PC-9 (cell line): ENCODE measurements around the gene HDAC10. TPM values are rescaled to one million over a fixed set of nuclear protein-coding genes. Genes with fewer than 3 reads are reported as not detected.

Experiments
- BruUV-seq: library from RNA; stranded (reverse); fragments of 400-500 nt; replicated peaks from 2 replicates; lab custom pipeline; 2021; lab: Mats Ljungman, UMichigan
- CTCF ChIA-PET: fragments of 300-600 bp; sonication (Branson Sonifier 250); formaldehyde crosslinking; loops from one replicate; lab custom pipeline; 2022; ENCODE audit warnings: antibody characterized with exemption; lab: Charles Lee
- POLR2A ChIA-PET: fragments of 300-600 bp; sonication (Branson Sonifier 250); formaldehyde crosslinking; loops from one replicate; lab custom pipeline; 2022; ENCODE audit warnings: antibody characterized with exemption; ENCODE audit not compliant: unreplicated experiment; lab: Charles Lee
- DNase-seq, 2 experiments: peaks; one replicate each; pipeline versions ENCODE4 v3.0.0 to v3.0.0-alpha.2; 2015 to 2022; ENCODE audit warnings: mixed read lengths in 1 of 2
- H2AFZ ChIP-seq: fragments of 200-600 bp; sonication (generic); 2 replicates; pipeline ENCODE4 v1.8.1; 2017; ENCODE audit warnings: antibody characterized with exemption
- H3F3A ChIP-seq: fragments of 200-600 bp; sonication (generic); 2 replicates; pipeline ENCODE4 v1.8.1; 2017; ENCODE audit warnings: antibody characterized with exemption, mild to moderate bottlenecking, low read depth; ENCODE audit not compliant: insufficient read depth
- H3K27ac ChIP-seq: fragments of 200-600 bp; sonication (generic); 2 replicates; pipeline ENCODE4 v1.6.1; 2016; ENCODE audit warnings: mixed run types
- H3K27me3 ChIP-seq: fragments of 200-600 bp; sonication (generic); 2 replicates; pipeline ENCODE4 v1.6.1; 2016; ENCODE audit warnings: low read depth, mixed run types; ENCODE audit not compliant: insufficient read depth
- H3K36me3 ChIP-seq: fragments of 200-600 bp; sonication (generic); 2 replicates; pipeline ENCODE4 v1.6.1; 2016; ENCODE audit warnings: low read depth, mixed run types
- H3K4me1 ChIP-seq: fragments of 200-600 bp; sonication (generic); replicated peaks from 2 replicates; pipeline ENCODE4 v1.6.1; 2016; ENCODE audit warnings: mixed run types; ENCODE audit not compliant: insufficient read depth
- H3K4me2 ChIP-seq: fragments of 200-600 bp; sonication (generic); 2 replicates; pipeline ENCODE4 v1.6.1; 2017; ENCODE audit warnings: mixed run types
- H3K4me3 ChIP-seq: fragments of 200-600 bp; sonication (generic); 2 replicates; pipeline ENCODE4 v1.6.1; 2016; ENCODE audit warnings: mixed run types
- H3K79me2 ChIP-seq: fragments of 200-600 bp; sonication (generic); 2 replicates; pipeline ENCODE4 v1.6.1; 2017; ENCODE audit warnings: low read depth, mixed run types
- H3K9me2 ChIP-seq: fragments of 200-600 bp; sonication (generic); 2 replicates; pipeline ENCODE4 v1.8.1; 2017; ENCODE audit warnings: mild to moderate bottlenecking; ENCODE audit not compliant: insufficient read depth
- H3K9me3 ChIP-seq: fragments of 200-600 bp; sonication (generic); 2 replicates; pipeline ENCODE4 v1.8.1; 2016; ENCODE audit warnings: low read depth; ENCODE audit not compliant: insufficient read depth
- H4K20me1 ChIP-seq: fragments of 200-600 bp; sonication (generic); 2 replicates; pipeline ENCODE4 v1.8.1; 2017; ENCODE audit not compliant: insufficient read depth
- EZH2 ChIP-seq: fragments of 200-600 bp; sonication (generic); IDR thresholded peaks from 2 replicates; pipeline ENCODE4 v1.8.0; 2017; ENCODE audit warnings: antibody characterized with exemption, low read depth
- intact Hi-C: fragments of 100-400 bp; cut with micrococcal nuclease; formaldehyde crosslinking; loops from one replicate; pipeline ENCODE4 v1.10.0; 2022; ENCODE audit not compliant: unreplicated experiment
- total RNA-seq: library from RNA; stranded (reverse); gene quantifications from 2 replicates; pipeline ENCODE4 v1.2.3, GENCODE V29; 2021
- TF ChIP-seq, protein P1 (sequence below): fragments of 200-600 bp; sonication (generic); conservative IDR thresholded peaks from 2 replicates; pipeline ENCODE4 v1.6.1; 2017; ENCODE audit warnings: mixed run types, antibody characterized with exemption, mild to moderate bottlenecking, moderate library complexity

HDAC10 gene
- total RNA-seq, 1 experiment from 2014 or later = 80.5 TPM

DNA sequence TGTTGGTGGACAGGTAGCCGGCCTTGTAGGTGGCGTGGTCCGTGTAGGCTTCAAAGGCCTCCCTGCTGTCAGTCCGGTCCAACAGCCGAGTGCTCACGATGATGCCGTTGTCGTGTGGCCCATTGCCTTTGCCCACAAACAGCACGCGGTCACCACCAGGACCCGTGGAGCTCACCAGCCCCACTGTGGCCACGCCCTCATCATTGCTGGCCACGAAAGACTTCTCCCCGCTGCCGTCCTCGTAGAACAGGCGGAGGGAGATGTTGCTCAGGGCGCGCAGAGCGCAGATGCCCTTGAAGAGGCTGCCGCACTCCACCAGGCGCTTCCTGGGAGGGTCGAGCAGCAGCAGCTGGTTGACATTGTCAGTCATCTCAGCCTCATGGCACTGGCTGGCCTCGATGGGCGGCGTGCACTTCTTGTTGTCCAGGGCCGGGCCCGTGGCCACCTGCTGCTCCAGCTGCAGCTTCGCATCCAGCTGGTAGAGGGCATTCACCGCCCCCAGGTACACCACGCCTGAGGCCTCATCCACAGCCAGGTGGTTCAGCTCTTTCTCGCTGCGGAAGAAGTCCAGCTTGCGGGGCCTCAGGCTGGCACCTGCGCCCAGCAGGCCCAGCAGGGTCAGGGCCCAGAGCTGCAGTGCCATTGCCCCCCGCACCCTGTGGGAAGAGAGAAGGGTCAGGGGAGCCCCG, 39.0 kb upstream of the HDAC10 start:
- Histone ChIP-seq H4K20me1 (peaks cover 67% of the 10 kb centered on the region), H3K27me3 (no peaks in the 10 kb centered on the region), H3K79me2 (peaks cover 67% of the 10 kb centered on the region), H2AFZ (no peak overlapping the region), H3K27ac (no peak overlapping the region), H3K4me1 (peaks cover 32% of the 10 kb centered on the region), H3K4me2 (no peak overlapping the region), H3K9me2 (no peaks in the 10 kb centered on the region), H3K9me3 (no peaks in the 10 kb centered on the region), H3K36me3 (peaks cover 50% of the 10 kb centered on the region), H3K4me3 (no peak overlapping the region), H3F3A (peaks cover 52% of the 10 kb centered on the region)
- no peak for DNase-seq
- no peak for TF ChIP-seq EZH2
- TF ChIP-seq, protein P1, sequence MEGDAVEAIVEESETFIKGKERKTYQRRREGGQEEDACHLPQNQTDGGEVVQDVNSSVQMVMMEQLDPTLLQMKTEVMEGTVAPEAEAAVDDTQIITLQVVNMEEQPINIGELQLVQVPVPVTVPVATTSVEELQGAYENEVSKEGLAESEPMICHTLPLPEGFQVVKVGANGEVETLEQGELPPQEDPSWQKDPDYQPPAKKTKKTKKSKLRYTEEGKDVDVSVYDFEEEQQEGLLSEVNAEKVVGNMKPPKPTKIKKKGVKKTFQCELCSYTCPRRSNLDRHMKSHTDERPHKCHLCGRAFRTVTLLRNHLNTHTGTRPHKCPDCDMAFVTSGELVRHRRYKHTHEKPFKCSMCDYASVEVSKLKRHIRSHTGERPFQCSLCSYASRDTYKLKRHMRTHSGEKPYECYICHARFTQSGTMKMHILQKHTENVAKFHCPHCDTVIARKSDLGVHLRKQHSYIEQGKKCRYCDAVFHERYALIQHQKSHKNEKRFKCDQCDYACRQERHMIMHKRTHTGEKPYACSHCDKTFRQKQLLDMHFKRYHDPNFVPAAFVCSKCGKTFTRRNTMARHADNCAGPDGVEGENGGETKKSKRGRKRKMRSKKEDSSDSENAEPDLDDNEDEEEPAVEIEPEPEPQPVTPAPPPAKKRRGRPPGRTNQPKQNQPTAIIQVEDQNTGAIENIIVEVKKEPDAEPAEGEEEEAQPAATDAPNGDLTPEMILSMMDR = no peak
- intact Hi-C loops = no loop called here
- CTCF ChIA-PET = no interaction called here
- POLR2A ChIA-PET = no interaction called here
- BruUV-seq = TSS peak; percentile 14

DNA sequence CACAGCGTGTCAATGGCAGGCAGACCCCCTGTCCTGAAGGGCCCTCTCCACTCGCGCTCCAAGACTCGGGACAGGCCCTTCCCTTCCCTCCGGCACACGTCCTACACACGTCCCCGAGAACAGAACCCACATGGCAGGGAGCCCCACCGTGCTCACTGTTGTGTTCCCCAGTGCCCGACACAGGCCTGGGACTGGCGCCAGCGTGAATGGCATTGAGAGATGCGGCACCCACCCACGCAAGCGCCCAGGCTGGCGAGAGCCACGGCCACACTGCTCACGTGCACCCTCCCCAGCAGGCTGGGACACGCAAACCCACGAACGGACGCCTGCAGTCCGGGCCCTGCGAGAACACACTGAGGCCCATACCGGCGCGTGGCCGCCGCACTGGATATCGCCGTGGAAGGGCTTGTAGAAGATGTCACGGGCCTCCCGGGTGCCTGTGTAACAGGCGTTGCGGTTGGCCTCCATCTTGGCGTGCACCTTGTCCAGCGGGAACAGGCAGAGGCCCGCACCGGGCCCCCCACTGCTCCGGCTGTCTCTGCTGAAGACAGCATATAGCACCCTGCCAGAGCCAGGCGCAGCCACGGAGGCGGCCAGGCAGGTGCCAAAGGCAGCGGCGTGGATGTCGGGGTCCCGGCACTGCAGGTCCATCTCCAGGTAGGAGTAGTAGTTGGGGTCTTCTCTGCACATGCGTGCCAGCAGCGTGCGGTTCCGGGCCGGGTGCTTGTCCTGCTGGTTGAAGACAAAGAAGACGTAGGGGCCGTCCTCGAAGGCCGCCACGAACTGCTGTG, 38.3 kb upstream of the HDAC10 start:
- peaks cover 25% of the 10 kb centered on the region for H3K4me1 ChIP-seq
- H3K4me2 ChIP-seq = no peak overlapping the region
- TF ChIP-seq, protein P1 = no peak
- TF ChIP-seq EZH2 = no peak
- intact Hi-C loops = no loop called here
- H3K36me3 ChIP-seq = peaks cover 49% of the 10 kb centered on the region
- peaks cover 45% of the 10 kb centered on the region for H3F3A ChIP-seq
- DNase-seq = no peak
- POLR2A ChIA-PET = no interaction called here
- no peak overlapping the region for H3K4me3 ChIP-seq
- no peak overlapping the region for H2AFZ ChIP-seq
- peaks cover 60% of the 10 kb centered on the region for H3K79me2 ChIP-seq
- no peaks in the 10 kb centered on the region for H3K9me2 ChIP-seq
- no TSS peak for BruUV-seq
- peaks cover 61% of the 10 kb centered on the region for H4K20me1 ChIP-seq
- H3K27me3 ChIP-seq = no peaks in the 10 kb centered on the region
- H3K9me3 ChIP-seq = no peaks in the 10 kb centered on the region
- no peak overlapping the region for H3K27ac ChIP-seq
- CTCF ChIA-PET = no interaction called here

DNA sequence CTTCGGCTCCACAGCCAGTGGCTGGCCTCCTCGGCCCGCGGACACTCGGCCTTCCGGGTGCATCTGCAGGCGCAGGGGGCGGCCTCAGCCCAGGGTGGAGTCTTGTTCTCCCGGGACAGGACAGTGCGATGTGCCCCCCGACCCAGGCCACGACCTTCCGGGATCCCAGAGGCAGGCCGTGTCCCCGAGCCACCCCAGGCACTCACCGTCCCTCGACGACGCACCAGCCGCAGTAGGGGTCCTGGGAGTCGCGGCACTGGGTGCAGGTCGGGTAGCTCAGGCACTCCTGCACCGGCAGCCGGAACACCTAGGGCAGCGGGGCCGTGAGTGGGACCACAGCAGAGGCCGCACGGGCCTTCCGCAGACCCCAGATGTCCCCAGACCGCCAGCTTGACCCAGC, 36.7 kb upstream of the HDAC10 start:
- CTCF ChIA-PET = no interaction called here

More for the DNA sequence above, 36.7 kb upstream of the HDAC10 start:
- Histone ChIP-seq H3K27ac (no peak overlapping the region), H3K36me3 (peaks cover 50% of the 10 kb centered on the region), H3K79me2 (peaks cover 50% of the 10 kb centered on the region), H3K27me3 (no peaks in the 10 kb centered on the region), H3K9me2 (no peaks in the 10 kb centered on the region), H2AFZ (no peak overlapping the region), H3F3A (peaks cover 41% of the 10 kb centered on the region), H3K4me1 (peaks cover 24% of the 10 kb centered on the region), H3K4me3 (no peak overlapping the region), H3K9me3 (no peaks in the 10 kb centered on the region), H3K4me2 (no peak overlapping the region), H4K20me1 (peaks cover 58% of the 10 kb centered on the region)
- BruUV-seq = no TSS peak
- POLR2A ChIA-PET = no interaction called here
- TF ChIP-seq, protein P1 = no peak
- TF ChIP-seq EZH2 = no peak
- intact Hi-C loops = no loop called here
- DNase-seq = no peak
